HPDE6-E6E7 (cell line): Measurements from ENCODE around the gene LDLRAD4.

Source experiments
- DNase-seq: peaks from one replicate; pipeline ENCODE4 v3.0.0; 2011; ENCODE audit warnings: missing footprints; ENCODE audit errors: extremely low spot score

LDLRAD4 gene

DNA sequence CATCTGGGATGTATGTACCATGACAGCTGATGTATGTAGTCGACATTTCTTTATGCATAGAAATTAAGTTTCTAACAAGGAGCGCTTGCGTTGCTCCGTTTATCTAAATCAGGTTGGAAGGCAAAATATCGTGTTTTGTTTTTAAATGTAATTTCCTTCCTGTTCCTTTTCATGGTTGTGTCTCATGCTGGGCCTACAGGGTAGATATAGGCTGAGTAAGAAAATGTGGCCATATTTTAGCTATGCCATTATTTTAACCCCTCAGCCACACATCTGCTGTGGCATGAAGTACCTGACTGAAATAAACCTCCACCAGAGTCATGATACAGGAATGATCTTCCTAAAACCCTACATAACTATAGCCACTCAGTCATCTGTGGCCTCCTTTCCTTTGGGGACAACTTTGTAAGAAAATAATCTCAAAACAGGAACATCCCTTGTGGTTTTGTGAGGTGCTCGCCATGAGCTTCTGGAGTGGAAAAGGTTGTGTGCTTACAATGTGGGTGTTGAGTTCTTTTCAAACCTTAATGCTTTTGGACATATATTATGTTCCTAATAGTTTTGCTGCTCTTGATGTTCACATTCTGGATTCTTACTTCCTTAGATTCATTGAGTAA, 293.5 kb downstream of the LDLRAD4 start:
- DNase-seq, result no peak

DNA sequence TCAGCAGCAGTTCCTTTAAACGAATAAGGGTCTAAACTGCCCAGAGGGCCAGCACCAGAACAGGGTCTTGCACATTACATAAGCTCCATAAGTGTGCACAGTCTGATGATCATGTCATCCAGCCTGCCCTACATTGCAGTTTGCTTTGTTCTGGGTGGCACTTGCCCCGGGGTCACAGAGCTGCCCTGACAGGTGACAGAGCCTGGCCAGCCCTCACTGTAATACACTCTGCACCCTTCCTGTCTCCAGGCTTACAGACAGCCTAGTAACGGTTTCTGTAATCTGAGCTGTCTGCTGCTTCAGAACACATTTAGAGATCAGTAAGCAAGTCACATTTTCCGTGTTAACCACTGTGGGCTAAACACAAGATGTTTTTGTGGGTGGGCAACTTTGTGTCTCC, 294.5 kb downstream of the LDLRAD4 start:
- no peak for DNase-seq

DNA sequence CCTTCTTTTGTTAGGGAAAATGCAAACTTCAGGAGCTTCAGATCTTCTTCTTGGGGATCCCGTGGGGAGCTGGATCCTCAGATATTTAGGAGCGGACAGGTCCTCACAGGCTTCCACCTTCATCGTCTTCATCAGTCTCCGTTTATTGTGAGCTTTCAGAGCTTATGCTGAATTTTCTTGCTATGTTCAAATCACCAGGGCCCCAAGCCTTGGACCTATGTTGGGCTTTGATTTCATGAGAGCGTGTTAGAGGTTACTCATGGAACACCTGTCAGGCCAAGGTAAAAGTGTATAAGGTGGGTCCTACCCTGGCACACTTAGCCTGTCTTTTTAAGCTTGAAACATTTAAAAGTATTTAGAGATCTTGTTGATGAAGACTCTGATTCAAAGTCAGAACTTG, 294.9 kb downstream of the LDLRAD4 start:
- DNase-seq, result no peak

DNA sequence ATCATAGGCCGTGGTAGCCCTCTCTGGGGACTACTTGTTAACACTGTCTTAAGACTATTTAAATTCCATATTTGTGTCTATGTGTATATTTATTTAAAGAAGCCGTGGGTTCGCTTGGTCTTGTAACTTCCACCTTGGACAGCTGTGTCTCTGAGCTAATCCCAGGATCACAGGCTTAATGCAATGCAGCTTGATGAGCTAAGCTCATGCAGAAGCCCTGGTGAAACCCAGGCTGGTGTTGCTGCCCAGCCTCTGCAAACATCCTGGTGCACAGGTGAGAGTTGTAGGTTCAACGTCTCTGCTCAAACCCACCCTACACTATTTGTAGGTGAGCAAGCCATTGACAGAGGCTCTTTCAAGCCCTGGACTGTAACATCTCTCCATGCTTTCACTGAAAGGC, 296.0 kb downstream of the LDLRAD4 start:
- no peak for DNase-seq

DNA sequence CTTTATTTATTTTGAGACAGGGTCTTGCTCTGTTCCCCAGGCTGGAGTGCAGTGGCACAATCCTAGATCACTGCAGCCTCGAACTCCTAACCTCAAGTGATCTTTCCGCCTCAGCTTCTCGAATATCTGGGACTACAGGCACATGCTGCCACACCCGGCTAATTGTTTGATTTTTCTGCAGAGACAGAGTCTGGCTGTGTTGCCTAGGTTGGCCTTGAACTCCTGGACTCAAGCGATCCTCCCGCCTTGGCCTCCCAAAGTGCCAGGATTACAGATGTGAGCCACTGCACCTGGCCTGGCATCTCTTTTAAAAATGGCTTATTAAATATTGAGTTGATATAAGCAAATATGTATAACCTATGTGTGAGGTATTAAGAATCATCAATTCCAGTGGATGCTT, 298.3 kb downstream of the LDLRAD4 start:
- no peak for DNase-seq

DNA sequence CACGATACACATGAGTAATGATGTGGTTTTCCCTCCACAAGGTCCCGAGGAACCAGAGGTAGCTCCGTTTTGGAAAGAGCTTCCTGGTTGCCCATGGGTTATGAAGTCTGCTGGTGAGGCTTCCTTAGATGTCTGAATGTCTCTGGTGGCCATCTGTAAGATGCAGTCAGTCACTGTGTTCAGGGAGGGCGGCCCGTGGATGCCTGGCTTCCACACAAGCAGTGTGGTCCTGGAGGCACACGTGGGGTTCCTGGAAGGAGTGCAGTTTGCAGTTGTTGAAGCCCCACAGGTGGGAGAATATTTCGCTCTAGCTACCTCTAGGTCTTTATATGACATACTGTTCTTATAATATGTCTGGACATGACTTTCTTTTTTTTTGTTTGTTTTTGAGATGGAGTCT, 298.8 kb downstream of the LDLRAD4 start:
- DNase-seq, result no peak

DNA sequence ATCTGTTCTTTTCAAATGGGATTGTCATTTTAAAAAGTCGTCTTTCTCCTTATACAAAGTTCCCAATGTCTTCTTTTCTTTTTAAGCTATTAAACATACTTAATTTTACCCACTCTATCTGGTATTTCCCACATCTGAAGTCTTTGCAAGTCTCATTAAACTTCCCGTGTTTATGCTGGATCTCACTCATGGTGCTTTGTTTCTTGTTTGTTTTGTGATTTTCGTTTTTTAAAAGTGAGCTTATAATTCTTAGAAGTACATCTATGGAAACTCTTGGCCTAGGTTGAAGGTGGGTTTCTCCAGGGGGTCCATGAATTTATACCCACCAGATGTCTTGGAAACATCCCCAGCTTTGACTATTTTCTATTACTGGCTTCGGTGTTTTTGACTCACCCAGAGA, 299.8 kb downstream of the LDLRAD4 start:
- no peak for DNase-seq

DNA sequence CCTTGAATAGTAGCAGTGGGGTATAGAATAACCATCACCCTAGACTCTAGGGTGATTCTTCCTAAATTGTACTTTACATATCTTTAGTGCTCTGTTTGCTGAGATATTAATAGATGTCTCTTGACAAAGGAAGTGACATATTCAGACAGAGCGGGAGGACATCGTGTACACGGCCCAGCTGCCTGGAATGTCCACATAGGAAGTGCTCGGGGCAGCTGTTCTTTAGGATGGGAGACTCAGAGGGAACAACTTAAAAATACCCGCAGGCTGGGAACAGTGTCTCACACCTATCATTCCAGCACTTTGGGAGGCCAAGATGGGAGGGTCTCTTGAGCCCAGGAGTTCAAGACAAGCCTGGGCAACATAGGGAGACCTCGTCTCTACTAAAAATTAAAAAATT, 301.7 kb downstream of the LDLRAD4 start:
- no peak for DNase-seq

DNA sequence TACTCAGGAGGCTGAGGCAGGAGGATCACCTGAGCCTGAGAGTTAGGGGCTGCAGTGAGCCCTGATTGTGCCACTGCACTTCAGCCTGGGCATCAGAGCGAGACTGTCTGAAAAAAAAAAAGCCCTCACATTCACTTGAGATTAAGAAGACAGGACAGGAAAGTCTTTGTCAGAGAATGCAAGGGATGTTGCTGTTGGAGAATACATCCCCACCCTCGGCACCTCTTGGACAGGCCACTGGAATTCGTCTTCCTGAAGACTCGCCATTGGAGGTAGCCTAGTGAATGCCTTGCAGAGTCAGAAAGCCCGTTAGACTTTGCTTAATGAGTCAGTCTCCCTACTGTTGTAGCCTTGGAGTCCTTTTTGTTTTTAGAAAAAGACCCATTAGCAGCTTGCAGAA, 302.2 kb downstream of the LDLRAD4 start:
- DNase-seq, result no peak

DNA sequence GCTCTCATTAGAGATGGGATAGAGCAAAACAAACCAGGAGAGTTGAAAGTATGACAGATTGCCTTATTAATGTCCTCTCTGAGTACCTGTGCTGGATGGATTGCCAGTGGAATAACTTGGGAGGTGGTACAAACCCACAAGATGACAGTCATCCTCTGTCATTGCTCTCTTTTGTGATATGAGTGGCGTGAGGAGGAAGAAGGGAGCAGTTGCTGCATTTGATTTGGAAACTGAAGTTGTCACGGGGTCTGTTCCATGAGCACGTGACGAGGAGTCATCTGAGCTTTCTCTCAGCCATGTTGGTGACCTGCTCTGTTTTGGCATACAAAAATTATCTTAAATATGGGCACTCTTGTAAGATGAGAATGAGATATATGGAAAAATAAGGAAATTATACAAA, 302.9 kb downstream of the LDLRAD4 start:
- no peak for DNase-seq

DNA sequence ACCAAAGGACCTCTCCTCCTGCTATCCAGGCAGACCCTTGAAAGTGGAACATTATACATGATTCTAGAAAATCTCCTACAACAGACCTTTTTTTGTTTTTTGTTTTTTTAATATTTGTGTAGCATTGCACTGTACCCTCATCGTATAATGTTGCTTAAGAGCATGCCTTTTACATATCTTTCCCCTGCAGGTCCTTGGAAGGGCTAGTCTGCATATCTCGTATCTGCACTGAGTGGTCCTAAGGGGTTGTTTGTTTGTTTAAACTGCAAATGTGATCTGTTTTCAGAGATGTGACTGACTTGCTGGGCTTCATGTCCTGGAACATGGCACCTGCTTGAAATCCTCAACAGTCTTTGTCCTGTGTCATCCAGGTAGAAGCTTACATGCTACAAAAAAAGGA, 303.7 kb downstream of the LDLRAD4 start:
- DNase-seq, result no peak

DNA sequence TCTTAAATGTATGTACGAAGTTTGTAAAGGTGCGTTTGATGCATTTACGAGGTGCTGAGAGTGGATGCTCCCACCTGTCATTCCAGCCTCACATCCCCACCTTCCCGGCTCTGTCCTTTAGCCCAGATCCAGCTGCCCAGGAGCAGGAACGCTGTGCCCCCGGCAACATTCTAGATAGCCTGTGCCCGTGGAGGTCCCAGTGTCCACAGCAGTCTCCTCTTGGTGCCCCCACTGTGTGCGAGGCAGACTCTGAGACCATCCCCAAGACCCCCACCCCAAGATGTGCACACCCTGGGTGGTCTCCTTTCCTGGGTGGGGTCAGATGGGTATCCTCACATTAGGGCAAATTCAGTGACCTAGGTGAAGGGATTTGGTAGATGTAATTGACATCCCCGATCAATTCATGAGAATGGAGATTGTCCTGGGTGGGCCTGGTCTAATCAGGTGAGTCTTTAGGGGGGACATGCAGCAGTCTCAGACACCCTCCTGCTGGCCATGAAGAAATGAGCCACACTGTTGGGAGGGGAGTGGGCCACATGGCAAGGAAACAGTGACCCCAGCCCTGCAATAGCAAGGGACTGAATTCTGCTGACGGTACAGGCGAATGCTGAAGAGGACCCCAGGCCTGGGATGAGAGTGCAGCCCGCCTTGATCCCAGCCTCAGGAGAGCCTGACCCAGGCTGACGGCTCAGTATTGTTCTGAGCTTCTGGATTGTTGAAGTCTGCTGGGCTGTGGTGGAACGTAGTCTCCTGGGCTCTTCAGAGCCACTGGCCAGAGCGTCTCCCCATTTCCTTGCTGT, 304.5 kb downstream of the LDLRAD4 start:
- no peak for DNase-seq

DNA sequence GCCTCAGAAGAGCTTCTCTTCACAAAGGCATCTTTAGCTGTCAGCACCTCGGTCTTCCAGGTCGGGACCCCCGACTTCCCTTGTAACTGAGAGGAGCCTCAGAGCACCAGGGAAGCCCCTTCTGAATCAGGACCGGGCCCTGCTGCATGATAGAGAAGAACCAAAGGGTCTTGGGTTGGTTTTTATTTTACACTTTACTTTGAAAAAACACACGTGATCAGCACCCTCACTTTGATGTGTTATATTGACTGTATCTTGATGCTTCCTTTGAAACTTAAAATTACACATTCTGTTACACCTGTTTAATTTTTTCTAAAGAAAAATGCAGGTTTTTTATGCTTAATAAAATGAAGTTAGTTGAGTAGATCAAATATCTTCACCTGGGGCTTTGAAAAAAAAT, 305.5 kb downstream of the LDLRAD4 start:
- DNase-seq, result no peak

DNA sequence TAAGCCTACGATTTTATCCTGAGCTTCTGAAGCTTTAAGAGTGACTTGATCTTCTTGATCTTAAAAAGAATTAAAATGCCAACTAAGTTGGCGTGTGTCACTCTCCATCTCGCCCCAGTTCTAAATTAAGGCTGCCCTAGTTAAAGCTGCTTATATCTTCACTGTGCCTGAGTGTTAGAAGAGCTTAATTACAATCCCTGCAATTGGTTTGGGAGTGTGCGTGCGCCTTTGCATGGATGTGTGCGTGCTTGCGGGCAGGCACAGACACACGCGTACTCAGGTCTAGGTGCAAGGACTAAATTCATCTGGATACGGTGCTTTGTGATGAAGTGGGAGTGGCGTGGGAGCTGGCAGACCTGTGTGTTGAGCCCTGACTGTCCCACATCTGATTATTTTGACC, 306.3 kb downstream of the LDLRAD4 start:
- DNase-seq, result no peak

DNA sequence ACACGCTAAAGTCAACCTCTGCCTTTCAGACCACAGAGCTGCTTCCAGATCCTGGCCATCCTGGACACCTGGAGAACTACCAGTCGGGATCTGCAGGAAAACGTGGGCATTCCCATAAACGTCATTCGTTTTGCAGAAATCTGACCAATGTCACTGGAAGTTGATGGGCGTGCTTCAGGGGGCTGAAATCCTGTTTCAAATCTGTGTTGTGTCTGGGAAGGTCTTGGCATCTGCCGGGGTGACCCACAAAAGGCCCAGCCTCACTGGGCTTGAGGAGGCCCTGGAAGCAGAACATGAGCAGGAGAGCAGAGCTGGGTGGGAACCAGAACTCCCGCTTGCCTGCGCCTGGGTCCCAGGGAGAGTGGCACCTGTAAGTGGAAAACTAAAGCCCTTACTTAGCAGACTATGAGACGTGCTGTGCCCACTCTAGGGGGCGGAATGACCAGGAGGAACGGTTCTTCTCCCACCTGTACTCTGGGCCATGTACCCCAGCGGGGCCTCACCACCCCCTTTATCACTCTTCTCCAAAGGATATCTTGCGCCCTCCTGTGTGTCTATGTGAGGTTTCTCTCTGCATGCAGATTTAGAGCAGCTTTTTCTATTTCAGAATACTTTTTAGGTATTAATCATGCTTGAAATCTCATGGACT, 306.9 kb downstream of the LDLRAD4 start:
- DNase-seq, result no peak

DNA sequence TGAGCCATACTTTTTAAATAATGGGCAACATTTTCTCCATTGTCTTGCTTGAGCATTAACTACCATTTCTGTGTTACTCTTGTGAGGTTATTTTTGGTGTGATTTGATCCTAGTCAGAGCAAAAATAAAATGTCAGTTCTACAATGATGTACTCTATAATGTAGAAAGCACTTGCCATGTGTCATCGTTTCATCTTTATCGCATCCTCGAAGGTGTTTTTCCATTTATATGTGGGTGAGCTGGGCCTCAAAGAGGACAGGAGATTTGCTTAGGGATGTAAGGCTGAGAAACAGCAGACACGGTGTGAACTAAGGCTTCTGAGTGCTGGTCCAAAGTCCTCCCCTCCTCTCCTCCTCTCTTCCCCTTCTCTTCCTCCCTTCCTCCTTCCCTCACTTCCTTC, 308.0 kb downstream of the LDLRAD4 start:
- DNase-seq, result no peak

DNA sequence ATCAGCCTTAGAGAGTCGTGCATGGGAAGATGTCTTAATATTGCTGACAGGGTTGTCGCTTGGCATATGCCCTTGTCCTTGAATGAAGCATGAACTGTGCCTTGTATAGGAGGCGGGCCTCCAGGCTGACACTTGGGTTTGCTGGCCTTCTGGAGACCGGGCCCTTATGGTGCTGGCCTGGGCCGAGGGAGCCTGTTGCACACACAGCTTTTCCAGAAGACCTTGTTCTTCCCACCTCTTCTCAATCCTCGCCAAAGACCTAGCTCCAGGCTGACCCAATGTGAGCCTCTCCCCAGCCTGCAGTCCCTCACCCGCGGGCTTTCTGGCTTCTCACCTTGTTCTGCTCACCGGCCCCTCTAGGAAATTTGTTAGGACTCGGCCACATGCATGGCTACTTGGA, 308.7 kb downstream of the LDLRAD4 start:
- DNase-seq, result no peak

DNA sequence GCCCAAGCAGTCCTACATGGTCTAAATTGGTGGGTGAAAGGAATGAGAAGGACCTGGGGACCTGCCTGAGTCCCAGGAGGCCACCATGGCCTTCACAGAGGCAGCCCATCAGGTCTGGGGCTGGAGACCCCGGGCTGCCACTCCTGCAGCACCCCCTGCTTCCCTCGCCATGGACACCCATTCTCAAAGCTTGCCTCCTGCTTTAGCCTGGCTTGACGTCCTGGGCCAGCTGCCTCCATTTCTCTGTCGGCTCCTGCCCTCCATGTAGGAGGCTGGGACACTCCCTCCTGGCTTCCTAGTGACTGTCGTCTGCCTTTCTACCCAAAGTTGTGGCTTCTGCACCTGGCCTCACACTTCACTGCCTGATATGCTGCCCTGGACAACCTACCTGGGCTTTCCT, 309.2 kb downstream of the LDLRAD4 start:
- no peak for DNase-seq

DNA sequence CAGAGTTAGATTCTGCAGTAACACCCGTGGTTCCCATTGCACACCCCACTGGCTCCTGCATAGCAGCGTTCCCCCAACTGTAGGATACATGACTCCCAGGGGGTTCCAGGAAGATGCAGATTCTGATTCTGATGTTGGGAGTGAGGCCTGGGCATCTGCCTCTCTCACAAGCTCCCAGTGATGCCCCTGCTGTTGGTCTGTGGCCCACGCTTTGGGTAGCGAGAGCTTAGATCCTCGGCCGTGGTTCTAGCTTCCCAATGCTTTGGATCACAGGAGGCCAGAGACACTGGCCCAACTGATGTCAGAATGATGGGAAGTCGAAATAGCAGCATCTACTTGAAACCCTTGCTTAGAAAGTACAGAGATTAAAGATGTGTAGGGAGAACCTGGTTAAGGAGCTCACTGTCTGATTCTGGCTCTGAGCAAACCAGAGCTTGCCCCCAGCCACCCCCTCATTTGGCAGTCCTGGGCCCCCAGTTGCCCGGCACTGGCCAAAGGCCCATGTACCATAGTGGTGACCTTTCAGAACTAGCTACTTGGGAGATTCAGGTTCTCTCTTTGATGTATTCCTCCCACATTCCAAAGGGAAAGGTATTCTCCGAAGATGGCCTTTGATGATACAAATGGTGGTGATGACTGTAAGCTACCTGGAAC, 310.3 kb downstream of the LDLRAD4 start:
- DNase-seq, result no peak

DNA sequence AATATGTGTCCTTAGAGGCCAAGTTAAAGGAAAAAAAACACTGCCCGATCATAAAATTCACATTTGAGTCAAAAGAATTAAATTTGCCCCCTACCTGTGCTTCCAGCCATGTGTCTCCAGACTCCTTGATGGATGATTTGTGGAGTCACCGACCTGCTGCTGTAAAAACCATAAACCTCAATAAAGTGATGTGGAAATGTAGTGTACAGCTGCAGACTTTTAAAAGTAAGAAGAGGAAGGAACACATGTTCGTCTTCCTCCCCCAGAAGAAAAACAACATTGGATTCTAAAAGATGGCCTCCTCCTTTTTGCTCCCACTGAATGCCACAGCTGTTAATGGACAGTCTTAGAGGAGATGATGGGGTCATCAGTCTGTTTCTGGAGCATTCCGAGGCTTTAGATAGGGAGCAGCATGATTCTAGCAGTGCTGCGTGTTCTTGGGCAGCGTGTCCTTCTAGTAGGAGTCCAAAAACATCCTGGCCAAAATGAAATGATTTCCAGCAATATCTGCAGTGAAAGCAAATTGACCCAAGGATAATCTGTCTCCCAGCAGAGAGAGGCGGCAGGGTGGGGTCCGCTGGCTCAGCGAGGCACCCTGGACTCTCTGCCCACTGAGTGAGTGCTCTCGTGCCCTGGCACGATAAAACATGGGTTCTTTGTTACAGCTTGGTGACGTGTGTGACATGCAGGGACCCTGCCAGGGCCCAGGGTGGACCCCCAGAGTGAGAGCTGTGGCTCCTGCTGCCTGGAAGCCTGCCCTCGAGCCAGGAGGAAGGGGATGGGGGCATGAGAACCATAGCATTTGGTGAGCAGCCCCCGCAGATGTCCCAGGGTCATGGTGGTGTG, 311.7 kb downstream of the LDLRAD4 start:
- DNase-seq, result no peak

DNA sequence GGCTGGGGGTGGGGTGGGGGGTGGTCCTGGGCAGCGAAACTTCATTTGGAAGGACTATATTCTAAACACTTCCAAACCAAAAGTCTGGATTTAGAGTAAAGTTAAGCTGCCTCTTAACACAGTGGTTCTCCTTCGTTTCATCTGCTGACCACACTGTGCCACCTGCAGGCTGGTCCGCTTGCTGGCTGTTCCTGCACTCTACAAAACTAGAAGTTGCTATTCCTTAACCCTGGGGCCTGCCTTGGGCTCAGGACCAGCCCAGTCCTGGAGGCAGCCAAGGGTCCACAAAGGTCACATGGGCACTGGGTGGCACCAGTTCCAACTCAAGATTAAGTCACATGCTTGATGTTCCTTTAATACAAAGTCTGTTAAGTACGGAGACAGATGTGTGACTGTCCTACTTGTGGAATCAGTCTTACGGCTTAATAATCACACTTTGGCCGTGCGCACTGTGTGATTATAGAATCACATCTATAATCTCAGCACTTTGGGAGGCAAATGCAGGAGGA, 312.4 kb downstream of the LDLRAD4 start:
- no peak for DNase-seq
